Measurements from ENCODE around the gene LRP1B. TPM values are rescaled to one million over a fixed set of nuclear protein-coding genes. Genes with fewer than 3 reads are reported as not detected.

Gene LRP1B
- total RNA-seq, 4 donors from 2014 or later: 3.6 to 10.1 (median 6.1) TPM

- DNase-seq (ENCODE audit: low spot score): no peak
- ATAC-seq (ENCODE audit: low FRiP score): no peak
- TF ChIP-seq CTCF (IDR thresholded peaks at IDR 0.05): no peak
Measured at GRCh38 chr2:142065156-142065555, 65.7 kb downstream of the LRP1B start.

- DNase-seq (ENCODE audit: low spot score) (no peak), ATAC-seq (ENCODE audit: low FRiP score) (no peak)
- no peak for TF ChIP-seq CTCF (IDR thresholded peaks at IDR 0.05)
Measured at GRCh38 chr2:142061733-142062132, 69.1 kb downstream of the LRP1B start.

GRCh38 chr2:142058149-142058548 is 72.7 kb downstream of the LRP1B start:
- DNase-seq (ENCODE audit: low spot score): no peak
- TF ChIP-seq CTCF (IDR thresholded peaks at IDR 0.05): no peak
- ATAC-seq (ENCODE audit: low FRiP score): no peak

- no peak for TF ChIP-seq CTCF (IDR thresholded peaks at IDR 0.05)
- no peak for ATAC-seq (ENCODE audit: low FRiP score)
Measured at GRCh38 chr2:142056784-142057183, 74.0 kb downstream of the LRP1B start.

GRCh38 chr2:142052220-142052863 is 78.5 kb downstream of the LRP1B start:
- DNase-seq (ENCODE audit: low spot score) (no peak), ATAC-seq (ENCODE audit: low FRiP score) (no peak)
- no peak for TF ChIP-seq CTCF (IDR thresholded peaks at IDR 0.05)

More at GRCh38 chr2:142056784-142057183, 74.0 kb downstream of the LRP1B start:
- no peak for DNase-seq (ENCODE audit: low spot score)

DNA sequence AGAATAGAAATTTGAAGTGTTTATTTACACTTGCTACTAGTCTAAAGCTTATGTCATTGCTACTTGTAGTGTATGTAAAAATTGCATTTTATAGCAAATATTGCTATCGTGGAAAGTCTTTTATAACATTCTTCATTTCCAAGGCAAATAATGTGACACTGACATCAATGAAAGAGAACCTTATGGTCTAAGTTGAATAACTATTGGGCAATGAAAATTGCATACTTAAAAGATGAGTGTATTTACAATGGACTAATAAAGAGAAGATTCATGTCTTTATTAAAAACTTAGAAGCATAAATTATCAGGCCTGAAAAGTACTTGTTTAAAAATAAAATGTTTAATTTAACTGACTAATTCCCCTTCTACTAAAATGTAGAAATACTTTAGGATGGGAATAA is 82.2 kb downstream of the LRP1B start:
- no peak for DNase-seq (ENCODE audit: low spot score)
- TF ChIP-seq CTCF (IDR thresholded peaks at IDR 0.05): no peak
- no peak for ATAC-seq (ENCODE audit: low FRiP score)

DNA sequence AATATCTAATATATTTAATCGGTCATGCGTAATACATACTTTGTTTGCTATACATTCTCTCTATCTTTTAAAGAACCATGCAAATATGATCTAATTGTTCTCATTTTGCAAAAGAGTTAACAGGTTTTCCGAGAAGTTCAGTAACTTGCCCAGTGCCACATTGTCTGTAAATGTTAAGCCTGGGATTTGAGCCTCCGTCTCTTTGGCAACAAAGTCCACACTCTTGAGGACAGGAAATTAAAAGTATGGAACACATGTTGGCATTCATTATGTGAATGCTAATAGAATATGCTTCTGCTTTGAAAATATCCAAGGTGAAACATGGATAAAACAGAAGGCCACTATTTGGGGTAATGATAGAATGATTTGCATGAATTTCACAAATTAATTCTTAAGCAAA is 85.2 kb downstream of the LRP1B start:
- ATAC-seq (ENCODE audit: low FRiP score): no peak
- no peak for TF ChIP-seq CTCF (IDR thresholded peaks at IDR 0.05)

More for the DNA sequence above, 85.2 kb downstream of the LRP1B start:
- DNase-seq (ENCODE audit: low spot score): no peak

All from omental fat pad (tissue), 4 donors.